OCI-LY1 (cell line): ENCODE results near the gene PNLIPRP2.

Source experiments
- EZH2 ChIP-seq: fragments of 200-600 bp; sonication (generic), shearing (Covaris generic); IDR thresholded peaks from 2 replicates; pipeline ENCODE4 v1.8.0; 2017; ENCODE audit warnings: borderline replicate concordance, mixed run types, mild to moderate bottlenecking, antibody characterized with exemption, low read length, moderate library complexity, mixed read lengths
- TF ChIP-seq, protein P1 (sequence below): fragments of 200-600 bp; sonication (generic), shearing (Covaris generic); IDR thresholded peaks from 2 replicates; pipeline ENCODE4 v1.5.1; 2017; ENCODE audit warnings: mild to moderate bottlenecking, antibody characterized with exemption, low read length, moderate library complexity, mixed read lengths

DNA sequence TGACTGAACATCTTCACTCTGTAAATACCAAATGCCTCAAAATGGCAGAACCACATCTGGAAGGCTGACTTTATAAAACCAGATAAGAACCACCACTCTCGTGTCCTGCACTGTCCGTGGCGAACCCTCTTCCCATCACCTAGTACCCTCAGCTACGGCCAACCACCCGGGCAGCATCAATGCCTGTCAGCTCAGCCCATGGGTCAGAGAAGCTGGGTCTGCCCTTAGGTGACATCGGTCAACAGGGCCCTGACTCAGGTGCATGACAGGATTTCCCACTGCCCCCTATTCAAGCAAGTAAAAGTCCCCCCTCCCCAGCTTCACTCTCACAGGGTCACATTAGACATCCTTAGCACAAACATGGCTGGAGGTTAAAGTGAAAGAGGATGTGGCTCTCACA, 65.1 kb downstream of the PNLIPRP2 start:
- TF ChIP-seq, protein P1, sequence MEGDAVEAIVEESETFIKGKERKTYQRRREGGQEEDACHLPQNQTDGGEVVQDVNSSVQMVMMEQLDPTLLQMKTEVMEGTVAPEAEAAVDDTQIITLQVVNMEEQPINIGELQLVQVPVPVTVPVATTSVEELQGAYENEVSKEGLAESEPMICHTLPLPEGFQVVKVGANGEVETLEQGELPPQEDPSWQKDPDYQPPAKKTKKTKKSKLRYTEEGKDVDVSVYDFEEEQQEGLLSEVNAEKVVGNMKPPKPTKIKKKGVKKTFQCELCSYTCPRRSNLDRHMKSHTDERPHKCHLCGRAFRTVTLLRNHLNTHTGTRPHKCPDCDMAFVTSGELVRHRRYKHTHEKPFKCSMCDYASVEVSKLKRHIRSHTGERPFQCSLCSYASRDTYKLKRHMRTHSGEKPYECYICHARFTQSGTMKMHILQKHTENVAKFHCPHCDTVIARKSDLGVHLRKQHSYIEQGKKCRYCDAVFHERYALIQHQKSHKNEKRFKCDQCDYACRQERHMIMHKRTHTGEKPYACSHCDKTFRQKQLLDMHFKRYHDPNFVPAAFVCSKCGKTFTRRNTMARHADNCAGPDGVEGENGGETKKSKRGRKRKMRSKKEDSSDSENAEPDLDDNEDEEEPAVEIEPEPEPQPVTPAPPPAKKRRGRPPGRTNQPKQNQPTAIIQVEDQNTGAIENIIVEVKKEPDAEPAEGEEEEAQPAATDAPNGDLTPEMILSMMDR, result no peak
- TF ChIP-seq EZH2, result no peak
